Transverse colon (tissue), 3 donors: Measurements from ENCODE around the gene RUFY4.

ENCODE experiments used
- CTCF ChIP-seq, 5 experiments: fragments of 200-600 bp in 3 of 5; fragments of 450-650 bp in 2 of 5; sonication (generic) in 3 of 5; IDR thresholded peaks; 1 replicate in 2 of 5; 2 replicates in 3 of 5; pipeline ENCODE4 v1.5.1; 2016 to 2017; ENCODE audit warnings: antibody characterized with exemption in 5 of 5, inconsistent platforms in 3 of 5, mild to moderate bottlenecking in 2 of 5, moderate library complexity in 1 of 5
- EP300 ChIP-seq: sonication (generic); formaldehyde crosslinking; IDR thresholded peaks from one replicate; pipeline ENCODE4 v1.6.1; 2017; ENCODE audit warnings: antibody characterized with exemption, low read depth
- POLR2A ChIP-seq: fragments of 450-650 bp; IDR thresholded peaks from one replicate; pipeline ENCODE4 v1.6.1; 2016; ENCODE audit warnings: antibody characterized with exemption, mild to moderate bottlenecking, moderate library complexity

GRCh38 chr2:218021536-218022071 lies 47.4 kb upstream of the RUFY4 start:
- TF ChIP-seq CTCF (IDR thresholded peaks at IDR 0.05) (no peak), POLR2A (no peak), EP300 (no peak)
